OCI-LY7 (cell line): ENCODE results near the gene INHBB. TPM values are rescaled to one million over a fixed set of nuclear protein-coding genes. Genes with fewer than 3 reads are reported as not detected.

ENCODE experiments used
- BruUV-seq: library from RNA; stranded (reverse); fragments of 400-500 nt; replicated peaks from 2 replicates; lab custom pipeline; 2021; lab: Mats Ljungman, UMichigan
- CTCF ChIA-PET: fragments of 300-600 bp; sonication (Branson Sonifier 250); formaldehyde crosslinking; loops from one replicate; lab custom pipeline; 2022; ENCODE audit warnings: antibody characterized with exemption; ENCODE audit not compliant: unreplicated experiment; lab: Charles Lee
- POLR2A ChIA-PET: fragments of 300-600 bp; sonication (Branson Sonifier 250); formaldehyde crosslinking; loops from one replicate; lab custom pipeline; 2022; ENCODE audit warnings: antibody characterized with exemption; lab: Charles Lee
- DNase-seq: peaks from one replicate; pipeline ENCODE4 v3.0.0-alpha.2; 2015; ENCODE audit warnings: low spot score
- H2AFZ ChIP-seq: fragments of 200-600 bp; sonication (generic), shearing (Covaris generic); 2 replicates; pipeline ENCODE4 v1.6.1; 2014; ENCODE audit warnings: mild to moderate bottlenecking, antibody characterized with exemption, low read length, moderate library complexity
- H3K27ac ChIP-seq: fragments of 200-600 bp; sonication (generic); 2 replicates; pipeline ENCODE4 v1.5.1; 2014; ENCODE audit warnings: mixed run types, low read depth, mild to moderate bottlenecking, moderate library complexity, low read length, inconsistent platforms; ENCODE audit not compliant: poor library complexity, severe bottlenecking
- H3K36me3 ChIP-seq: fragments of 200-600 bp; sonication (generic); 2 replicates; pipeline ENCODE4 v1.6.1; 2014; ENCODE audit warnings: mild to moderate bottlenecking, antibody characterized with exemption, low read length, moderate library complexity, mixed read lengths; ENCODE audit not compliant: insufficient read depth
- H3K4me1 ChIP-seq: fragments of 200-600 bp; sonication (generic); 2 replicates; pipeline ENCODE4 v1.5.1; 2014; ENCODE audit warnings: mild to moderate bottlenecking, low read length; ENCODE audit not compliant: insufficient read depth, poor library complexity, severe bottlenecking
- H3K4me2 ChIP-seq: fragments of 200-600 bp; sonication (generic); 2 replicates; pipeline ENCODE4 v1.6.1; 2014; ENCODE audit warnings: mild to moderate bottlenecking, low read length
- H3K4me3 ChIP-seq: fragments of 200-600 bp; sonication (generic); 2 replicates; pipeline ENCODE4 v1.5.1; 2014; ENCODE audit warnings: mild to moderate bottlenecking, low read depth, low read length; ENCODE audit not compliant: poor library complexity, severe bottlenecking
- H3K79me2 ChIP-seq: fragments of 200-600 bp; sonication (generic); 2 replicates; pipeline ENCODE4 v1.6.1; 2016; ENCODE audit warnings: low read depth, mild to moderate bottlenecking, low read length, moderate library complexity, mixed read lengths; ENCODE audit not compliant: insufficient read depth
- H3K9me2 ChIP-seq: fragments of 200-600 bp; sonication (generic); 2 replicates; pipeline ENCODE4 v1.6.1; 2016; ENCODE audit warnings: mild to moderate bottlenecking, low read length, mixed read lengths; ENCODE audit not compliant: insufficient read depth
- H3K9me3 ChIP-seq: fragments of 200-600 bp; sonication (generic); 2 replicates; pipeline ENCODE4 v1.6.1; 2014; ENCODE audit warnings: mild to moderate bottlenecking, mixed run types, low read length, mixed read lengths
- H4K20me1 ChIP-seq: fragments of 200-600 bp; sonication (generic); 2 replicates; pipeline ENCODE4 v1.6.1; 2014; ENCODE audit warnings: mild to moderate bottlenecking, antibody characterized with exemption, low read length, moderate library complexity, mixed read lengths; ENCODE audit not compliant: insufficient read depth
- EZH2phosphoT487 ChIP-seq: fragments of 200-600 bp; sonication (generic); IDR thresholded peaks from 2 replicates; pipeline ENCODE4 v1.6.1; 2018; ENCODE audit warnings: low read depth, borderline replicate concordance, mild to moderate bottlenecking, mixed run types, antibody characterized with exemption, low read length, moderate library complexity, mixed read lengths
- intact Hi-C: fragments of 100-400 bp; cut with micrococcal nuclease; formaldehyde crosslinking; loops from one replicate; pipeline ENCODE4 v1.10.0; 2022; ENCODE audit not compliant: unreplicated experiment
- total RNA-seq, 2 experiments: library from RNA; depleted of rRNA in 1 of 2; stranded (reverse); fragments of >200 nt in 1 of 2; shearing (Covaris generic) in 1 of 2; gene quantifications; 2 replicates each; pipeline ENCODE4 v1.2.3, GENCODE V29; 2014 to 2022
- TF ChIP-seq, protein P1 (sequence below): fragments of 200-600 bp; sonication (generic); conservative IDR thresholded peaks from 2 replicates; pipeline ENCODE4 v1.5.1; 2014; ENCODE audit warnings: mild to moderate bottlenecking, antibody characterized with exemption, low read length, moderate library complexity, mixed read lengths

The INHBB gene
- total RNA-seq, 2 experiments from 2014 or later: not detected

DNA sequence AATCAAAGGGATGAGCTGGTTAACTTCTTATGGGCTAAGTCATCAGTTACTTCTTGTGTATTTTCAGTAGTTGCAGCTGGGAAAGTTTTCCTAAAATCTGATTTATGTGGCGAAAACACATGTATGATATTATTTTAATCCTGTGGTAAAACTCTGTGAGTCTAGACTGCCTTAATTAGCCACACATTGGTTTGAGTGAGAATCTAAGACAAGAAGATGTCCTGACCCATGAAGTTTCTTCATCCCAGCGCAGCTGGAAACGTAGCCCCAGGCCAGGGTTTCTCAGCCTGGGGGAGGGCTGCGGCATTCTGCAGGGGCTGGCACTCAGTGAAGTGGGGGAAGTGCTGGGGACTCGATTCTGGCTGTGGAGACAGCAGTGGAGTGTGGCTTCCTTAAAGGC is 44.7 kb upstream of the INHBB start:
- peaks cover 4% of the 10 kb centered on the region for H3K4me1 ChIP-seq
- H4K20me1 ChIP-seq: no peaks in the 10 kb centered on the region
- H3K4me3 ChIP-seq: no peak overlapping the region
- intact Hi-C loops: no loop called here
- no peak overlapping the region for H2AFZ ChIP-seq
- TF ChIP-seq, protein P1, sequence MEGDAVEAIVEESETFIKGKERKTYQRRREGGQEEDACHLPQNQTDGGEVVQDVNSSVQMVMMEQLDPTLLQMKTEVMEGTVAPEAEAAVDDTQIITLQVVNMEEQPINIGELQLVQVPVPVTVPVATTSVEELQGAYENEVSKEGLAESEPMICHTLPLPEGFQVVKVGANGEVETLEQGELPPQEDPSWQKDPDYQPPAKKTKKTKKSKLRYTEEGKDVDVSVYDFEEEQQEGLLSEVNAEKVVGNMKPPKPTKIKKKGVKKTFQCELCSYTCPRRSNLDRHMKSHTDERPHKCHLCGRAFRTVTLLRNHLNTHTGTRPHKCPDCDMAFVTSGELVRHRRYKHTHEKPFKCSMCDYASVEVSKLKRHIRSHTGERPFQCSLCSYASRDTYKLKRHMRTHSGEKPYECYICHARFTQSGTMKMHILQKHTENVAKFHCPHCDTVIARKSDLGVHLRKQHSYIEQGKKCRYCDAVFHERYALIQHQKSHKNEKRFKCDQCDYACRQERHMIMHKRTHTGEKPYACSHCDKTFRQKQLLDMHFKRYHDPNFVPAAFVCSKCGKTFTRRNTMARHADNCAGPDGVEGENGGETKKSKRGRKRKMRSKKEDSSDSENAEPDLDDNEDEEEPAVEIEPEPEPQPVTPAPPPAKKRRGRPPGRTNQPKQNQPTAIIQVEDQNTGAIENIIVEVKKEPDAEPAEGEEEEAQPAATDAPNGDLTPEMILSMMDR: no peak
- no peak for TF ChIP-seq EZH2phosphoT487
- no TSS peak for BruUV-seq
- no peak for DNase-seq
- H3K79me2 ChIP-seq: no peaks in the 10 kb centered on the region
- no peak overlapping the region for H3K4me2 ChIP-seq
- ChIA-PET POLR2A (interaction anchor here (0.9 kb wide), 1 partner anchor 71 kb away, joined by 3 read pairs; no protein-coding TSS in a partner anchor), CTCF (no interaction called here)
- H3K9me3 ChIP-seq: no peaks in the 10 kb centered on the region
- H3K36me3 ChIP-seq: no peaks in the 10 kb centered on the region
- H3K27ac ChIP-seq: no peak overlapping the region
- no peaks in the 10 kb centered on the region for H3K9me2 ChIP-seq

DNA sequence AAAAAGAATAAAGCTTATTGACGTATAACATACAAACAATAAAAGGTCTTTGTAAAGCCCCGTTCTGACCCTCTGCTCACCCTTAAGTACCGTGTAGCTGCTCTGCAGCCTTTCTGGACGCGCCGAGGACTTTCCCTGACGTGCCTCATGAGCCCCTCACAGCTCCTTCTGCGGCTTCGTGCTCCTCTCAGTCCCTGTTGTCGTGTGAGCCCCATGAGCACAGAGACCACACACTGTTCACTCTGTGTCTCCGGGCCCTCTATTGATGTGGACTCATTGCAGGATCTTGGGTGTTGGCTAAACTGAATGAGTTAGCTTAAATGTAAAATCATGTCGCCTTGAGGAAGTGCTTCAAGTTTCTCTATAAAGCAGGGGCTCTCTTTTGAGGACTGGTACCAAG is 43.6 kb upstream of the INHBB start:
- H2AFZ ChIP-seq: no peak overlapping the region
- no peak overlapping the region for H3K4me3 ChIP-seq
- no peaks in the 10 kb centered on the region for H3K9me2 ChIP-seq
- no TSS peak for BruUV-seq
- peaks cover 4% of the 10 kb centered on the region for H3K4me1 ChIP-seq
- no peak for DNase-seq
- intact Hi-C loops: no loop called here
- no peaks in the 10 kb centered on the region for H3K79me2 ChIP-seq
- no peaks in the 10 kb centered on the region for H3K9me3 ChIP-seq
- TF ChIP-seq, protein P1: no peak
- no peak for TF ChIP-seq EZH2phosphoT487
- POLR2A ChIA-PET: interaction anchor here (0.6 to 0.7 kb wide), 2 partner anchors 11 to 16 kb away, joined by 3 read pairs; no protein-coding TSS in a partner anchor
- H3K4me2 ChIP-seq: no peak overlapping the region
- H4K20me1 ChIP-seq: no peaks in the 10 kb centered on the region
- CTCF ChIA-PET: interaction anchor here (1.0 kb wide), 1 partner anchor 11 kb away, joined by 3 read pairs; no protein-coding TSS in a partner anchor
- H3K36me3 ChIP-seq: no peaks in the 10 kb centered on the region
- H3K27ac ChIP-seq: no peak overlapping the region

DNA sequence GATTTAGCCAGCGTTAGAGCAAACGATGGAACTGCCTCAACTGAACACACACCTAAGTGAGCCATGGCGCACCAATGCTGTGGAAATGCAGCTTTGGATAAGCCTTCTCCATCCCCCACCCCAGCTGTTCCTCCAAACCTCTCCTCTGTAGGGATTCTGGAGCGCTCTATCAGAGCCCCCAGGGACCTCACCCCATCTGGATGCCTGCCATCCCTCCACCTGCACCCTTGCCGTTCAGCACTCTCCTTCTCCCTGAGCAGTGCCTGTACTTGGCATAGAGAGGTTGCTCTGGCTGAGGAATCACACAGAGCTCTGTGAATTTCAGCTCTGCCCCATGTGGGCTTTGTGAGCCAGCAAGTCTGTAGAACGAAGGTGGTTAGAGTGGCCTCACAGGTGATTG is 42.8 kb upstream of the INHBB start:
- Histone ChIP-seq H3K9me2 (no peaks in the 10 kb centered on the region), H3K4me3 (no peak overlapping the region), H3K79me2 (no peaks in the 10 kb centered on the region), H3K9me3 (no peaks in the 10 kb centered on the region), H3K36me3 (no peaks in the 10 kb centered on the region), H3K27ac (no peak overlapping the region), H2AFZ (no peak overlapping the region), H4K20me1 (no peaks in the 10 kb centered on the region), H3K4me1 (peaks cover 9% of the 10 kb centered on the region), H3K4me2 (no peak overlapping the region)
- TF ChIP-seq, protein P1: no peak
- no peak for TF ChIP-seq EZH2phosphoT487
- no TSS peak for BruUV-seq
- intact Hi-C loops: no loop called here
- POLR2A ChIA-PET: no interaction called here
- DNase-seq: no peak
- CTCF ChIA-PET: interaction anchor here (0.6 kb wide), 1 partner anchor 377 kb away, joined by 6 read pairs; no protein-coding TSS in a partner anchor
